Ascending aorta (tissue), 2 donors: ENCODE measurements around the gene RELL2. TPM values are rescaled to one million over a fixed set of nuclear protein-coding genes. Genes with fewer than 3 reads are reported as not detected.

Experiments
- DNase-seq, 2 donors: peaks; one replicate each; pipeline ENCODE4 v3.0.0-alpha.2; 2019; ENCODE audit warnings: low spot score in 2 of 2
- H3K27ac ChIP-seq, 2 donors: fragments of 200-600 bp; sonication (generic); one replicate each; pipeline ENCODE4 v1.5.1; 2016 to 2017; ENCODE audit warnings: mild to moderate bottlenecking in 1 of 2
- H3K27me3 ChIP-seq: fragments of 200-600 bp; sonication (generic); one replicate; pipeline ENCODE4 v1.5.1; 2017
- H3K36me3 ChIP-seq, 2 donors: fragments of 200-600 bp; sonication (generic); one replicate each; pipeline ENCODE4 v1.5.1; 2016
- H3K4me1 ChIP-seq, 2 donors: fragments of 200-600 bp; sonication (generic); one replicate each; pipeline ENCODE4 v1.5.1; 2016 to 2017; ENCODE audit warnings: mild to moderate bottlenecking in 1 of 2
- H3K4me3 ChIP-seq, 2 donors: fragments of 200-600 bp; sonication (generic); one replicate each; pipeline ENCODE4 v1.5.1; 2016 to 2017; ENCODE audit warnings: mild to moderate bottlenecking in 1 of 2
- H3K9me3 ChIP-seq, 2 donors: fragments of 200-600 bp; sonication (generic); one replicate each; pipeline ENCODE4 v1.5.1; 2016
- CTCF ChIP-seq, 3 experiments: fragments of 200-600 bp in 2 of 3; fragments of 450-650 bp in 1 of 3; sonication (generic) in 2 of 3; IDR thresholded peaks; one replicate each; pipeline ENCODE4 v1.5.1; 2016 to 2019; ENCODE audit warnings: antibody characterized with exemption in 3 of 3, mild to moderate bottlenecking in 1 of 3, moderate library complexity in 1 of 3
- intact Hi-C: fragments of 100-400 bp; cut with DNase I; formaldehyde crosslinking; loops from one replicate; pipeline ENCODE4 v1.15.1; 2023
- total RNA-seq: library from RNA; depleted of rRNA; stranded (reverse); fragments of >200 nt; gene quantifications from one replicate; pipeline ENCODE4 v1.1.0, GENCODE V29; 2016

The RELL2 gene
- total RNA-seq, 1 donor from 2014 or later: 1.4 TPM

DNA sequence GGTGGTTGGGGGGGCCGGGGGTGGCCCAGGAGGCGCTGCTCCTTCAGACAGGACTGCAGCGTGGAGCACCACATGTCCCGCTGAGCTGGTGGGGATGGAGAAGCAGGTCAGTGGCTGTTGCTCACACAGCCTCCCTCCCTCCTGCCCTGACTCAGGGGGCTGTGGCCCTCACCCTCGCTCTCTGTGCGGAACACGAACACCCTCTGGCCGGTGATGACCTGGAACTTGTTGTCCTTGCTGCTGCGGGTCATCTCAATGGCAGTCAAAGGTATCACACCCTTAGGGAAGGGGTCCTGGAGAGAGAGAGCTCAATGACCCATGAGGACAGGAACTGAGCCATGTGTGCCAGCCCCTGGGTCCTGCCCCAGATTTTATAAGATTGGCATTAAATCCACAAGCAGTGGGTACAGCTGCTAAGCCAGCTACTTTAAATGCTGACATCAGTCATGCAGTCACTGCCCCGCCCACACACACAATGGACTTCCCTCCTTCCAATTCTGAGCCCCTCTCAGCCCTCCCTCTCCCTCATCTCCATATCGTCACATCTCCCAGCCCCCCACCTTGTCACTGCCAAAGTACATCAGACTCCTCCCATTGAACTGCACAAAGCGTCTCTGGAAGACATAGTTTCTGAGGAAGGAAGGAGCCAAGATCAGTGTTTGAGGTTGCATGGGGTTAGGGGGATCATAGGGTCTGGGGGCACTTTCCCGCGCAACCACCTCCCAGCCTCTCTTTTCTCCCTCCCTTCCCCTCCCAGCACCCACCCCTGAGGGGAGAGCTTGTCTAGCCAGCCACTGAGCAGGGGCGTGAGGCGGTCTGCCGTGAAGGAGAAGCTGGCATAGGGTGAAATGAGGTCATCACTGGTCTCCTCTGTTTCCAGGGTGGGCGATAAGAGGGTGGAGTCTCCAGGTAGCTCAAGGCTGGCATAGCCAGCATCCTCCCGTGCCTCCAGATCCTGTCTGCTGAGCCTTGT lies 36.3 kb downstream of the RELL2 start:
- TF ChIP-seq CTCF (IDR thresholded peaks at IDR 0.05): no peak
- H3K4me3 ChIP-seq: no peak overlapping the region
- peaks cover 5 to 11% of the 10 kb centered on the region in 2 donors for H3K36me3 ChIP-seq

DNA sequence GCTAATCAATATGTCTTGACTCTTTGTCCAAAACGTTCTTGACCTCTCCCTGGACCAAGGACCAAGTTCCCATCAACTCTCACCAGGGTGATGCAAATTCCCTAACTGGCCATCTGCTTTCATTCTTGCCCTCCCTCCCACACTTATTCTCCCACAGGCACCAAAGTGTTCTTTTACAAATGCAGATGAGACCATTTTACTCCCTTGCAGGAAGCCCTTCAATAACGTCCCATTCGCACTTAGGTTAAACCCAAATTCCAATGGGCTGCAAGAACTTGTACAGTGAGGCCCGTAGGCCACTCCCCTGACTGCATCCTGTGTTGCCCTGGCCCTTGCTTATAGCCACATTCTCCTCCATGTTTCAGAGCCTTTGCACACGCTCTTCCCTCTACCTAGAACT lies 38.0 kb downstream of the RELL2 start:
- no peak for DNase-seq
- intact Hi-C loops: no loop called here
- Histone ChIP-seq H3K27ac (no peak overlapping the region), H3K27me3 (no peaks in the 10 kb centered on the region), H3K4me3 (no peak overlapping the region), H3K4me1 (no peaks in the 10 kb centered on the region), H3K9me3 (no peaks in the 10 kb centered on the region), H3K36me3 (peaks cover 5 to 15% of the 10 kb centered on the region in 2 donors)
- TF ChIP-seq CTCF (IDR thresholded peaks at IDR 0.05): no peak

More for the DNA sequence above, 36.3 kb downstream of the RELL2 start:
- Histone ChIP-seq H3K27me3 (no peaks in the 10 kb centered on the region), H3K9me3 (no peaks in the 10 kb centered on the region), H3K27ac (no peak overlapping the region), H3K4me1 (no peaks in the 10 kb centered on the region)
- intact Hi-C loops: no loop called here
- DNase-seq: no peak

DNA sequence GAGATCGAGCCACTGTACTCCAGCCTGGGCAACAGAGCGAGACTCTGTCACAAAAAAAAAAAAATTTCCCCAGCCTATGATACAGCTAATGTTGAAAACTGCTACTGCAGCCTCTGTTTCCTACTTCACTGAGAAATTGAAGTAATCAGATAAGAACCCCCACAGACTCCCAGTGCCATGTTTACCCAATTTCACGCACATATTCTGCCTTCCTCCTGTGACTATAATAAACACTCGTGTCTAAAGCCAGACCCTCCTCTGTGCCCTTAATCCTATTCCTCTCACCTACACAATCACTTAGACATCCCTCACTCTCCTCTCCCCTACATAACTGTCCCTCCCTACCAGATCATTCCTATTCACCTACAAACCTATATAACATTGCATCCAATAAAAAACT lies 38.9 kb downstream of the RELL2 start:
- no peaks in the 10 kb centered on the region for H3K27me3 ChIP-seq
- peaks cover 0 to 5% of the 10 kb centered on the region in 2 donors for H3K4me1 ChIP-seq
- DNase-seq: no peak
- TF ChIP-seq CTCF (IDR thresholded peaks at IDR 0.05): no peak
- intact Hi-C loops: no loop called here
- peaks cover 5 to 13% of the 10 kb centered on the region in 2 donors for H3K36me3 ChIP-seq
- H3K27ac ChIP-seq: no peak overlapping the region
- no peaks in the 10 kb centered on the region for H3K9me3 ChIP-seq
- no peak overlapping the region for H3K4me3 ChIP-seq

DNA sequence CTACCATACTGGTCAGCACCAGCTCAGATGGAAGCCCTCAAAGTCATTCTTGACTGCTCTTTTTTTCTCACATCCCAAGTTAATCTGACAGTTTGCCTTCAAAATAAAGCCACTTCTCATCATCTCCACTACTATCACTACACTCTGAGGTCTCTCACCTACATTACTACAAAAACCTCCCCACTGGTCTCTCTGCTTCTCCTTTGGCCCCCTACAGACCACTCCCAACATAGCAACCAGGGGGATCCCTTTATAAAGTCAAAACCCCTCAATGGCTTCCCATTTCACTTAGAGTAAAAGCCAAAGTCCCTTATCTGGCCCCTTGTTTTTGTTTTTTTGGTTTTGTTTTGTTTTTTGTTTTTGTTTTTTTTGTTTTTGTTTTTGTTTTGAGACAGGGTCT lies 40.6 kb downstream of the RELL2 start:
- no peak overlapping the region for H3K4me3 ChIP-seq
- peaks cover 4 to 16% of the 10 kb centered on the region in 2 donors for H3K4me1 ChIP-seq
- peaks cover 0 to 9% of the 10 kb centered on the region in 2 donors for H3K36me3 ChIP-seq
- TF ChIP-seq CTCF (IDR thresholded peaks at IDR 0.05): no peak
- DNase-seq: no peak
- no peaks in the 10 kb centered on the region for H3K27me3 ChIP-seq
- H3K27ac ChIP-seq: no peak overlapping the region
- intact Hi-C loops: no loop called here
- no peaks in the 10 kb centered on the region for H3K9me3 ChIP-seq

DNA sequence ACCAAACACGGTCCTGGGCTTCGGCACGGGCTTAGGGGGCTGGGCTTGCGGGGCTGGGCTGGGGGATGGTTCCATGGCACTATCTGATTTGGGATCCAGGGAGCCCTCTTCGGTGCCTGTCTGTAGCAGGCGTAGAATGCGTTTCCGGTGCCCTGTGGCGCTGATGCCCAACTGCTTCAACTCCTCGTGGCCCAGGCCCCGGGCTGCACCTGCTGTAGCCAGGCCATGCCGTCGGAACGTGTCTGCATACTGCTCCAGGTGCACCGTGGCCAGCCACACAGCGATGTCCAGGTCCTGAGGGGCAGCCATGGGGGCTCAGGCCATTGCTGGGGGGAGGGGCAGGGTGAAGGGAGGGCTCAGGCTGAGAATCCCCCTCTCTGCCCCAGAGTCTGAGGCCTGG lies 43.4 kb downstream of the RELL2 start:
- Histone ChIP-seq H3K36me3 (peaks cover 0 to 5% of the 10 kb centered on the region in 2 donors), H3K27me3 (no peaks in the 10 kb centered on the region), H3K9me3 (no peaks in the 10 kb centered on the region), H3K4me1 (peaks cover 4 to 17% of the 10 kb centered on the region in 2 donors), H3K4me3 (no peak overlapping the region), H3K27ac (no peak overlapping the region)
- intact Hi-C loops: no loop called here
- TF ChIP-seq CTCF (IDR thresholded peaks at IDR 0.05): no peak
- DNase-seq: no peak
